MM.1S (cell line): Measurements from ENCODE around the gene EYA2.

Experiments used
- DNase-seq: peaks from one replicate; pipeline ENCODE4 v3.0.0-alpha.2; 2015
- H2AFZ ChIP-seq: fragments of 300-600 bp; sonication (generic); 2 replicates; pipeline ENCODE4 v1.6.0; 2016; ENCODE audit warnings: antibody characterized with exemption, low read length
- H3F3A ChIP-seq: fragments of 300-600 bp; sonication (generic); 2 replicates; pipeline ENCODE4 v1.6.1; 2016; ENCODE audit warnings: mild to moderate bottlenecking, antibody characterized with exemption, low read length, moderate library complexity, mixed read lengths; ENCODE audit not compliant: insufficient read depth
- H3K27ac ChIP-seq: fragments of 300-600 bp; sonication (generic); 2 replicates; pipeline ENCODE4 v1.5.1; 2016; ENCODE audit warnings: mild to moderate bottlenecking, low read length
- H3K27me3 ChIP-seq: fragments of 300-600 bp; sonication (generic); replicated peaks from 2 replicates; pipeline ENCODE4 v1.6.0; 2016; ENCODE audit warnings: low read length; ENCODE audit not compliant: insufficient read depth
- H3K36me3 ChIP-seq: fragments of 300-600 bp; sonication (generic); replicated peaks from 2 replicates; pipeline ENCODE4 v1.6.1; 2016; ENCODE audit warnings: mild to moderate bottlenecking, low read length, mixed read lengths; ENCODE audit not compliant: insufficient read depth
- H3K4me1 ChIP-seq: fragments of 300-600 bp; sonication (generic); 2 replicates; pipeline ENCODE4 v1.6.1; 2016; ENCODE audit warnings: low read length, mixed read lengths
- H3K4me2 ChIP-seq: fragments of 300-600 bp; sonication (generic); 2 replicates; pipeline ENCODE4 v1.6.0; 2016; ENCODE audit warnings: low read depth, low read length
- H3K4me3 ChIP-seq: fragments of 300-600 bp; sonication (generic); 2 replicates; pipeline ENCODE4 v1.5.1; 2016; ENCODE audit warnings: low read length, mixed read lengths
- H3K79me2 ChIP-seq: fragments of 300-600 bp; sonication (generic); 2 replicates; pipeline ENCODE4 v1.6.1; 2016; ENCODE audit warnings: mixed run types, low read length, mixed read lengths
- H3K9ac ChIP-seq: fragments of 300-600 bp; sonication (generic); 2 replicates; pipeline ENCODE4 v1.6.1; 2016; ENCODE audit warnings: low read length, mixed read lengths
- H3K9me2 ChIP-seq: fragments of 300-600 bp; sonication (generic); replicated peaks from 2 replicates; pipeline ENCODE4 v1.6.1; 2016; ENCODE audit warnings: mild to moderate bottlenecking, low read length, mixed read lengths; ENCODE audit not compliant: insufficient read depth
- H3K9me3 ChIP-seq: fragments of 300-600 bp; sonication (generic); replicated peaks from 2 replicates; pipeline ENCODE4 v1.6.1; 2016; ENCODE audit warnings: mild to moderate bottlenecking, low read length, mixed read lengths; ENCODE audit not compliant: insufficient read depth
- H4K20me1 ChIP-seq: fragments of 300-600 bp; sonication (generic); 2 replicates; pipeline ENCODE4 v1.6.1; 2016; ENCODE audit warnings: mild to moderate bottlenecking, low read length, moderate library complexity, mixed read lengths; ENCODE audit not compliant: insufficient read depth
- CTCF ChIP-seq: fragments of 300-600 bp; sonication (generic); IDR thresholded peaks from 2 replicates; pipeline ENCODE4 v1.5.1; 2016; ENCODE audit warnings: antibody characterized with exemption, low read length, mixed read lengths
- EZH2 ChIP-seq: fragments of 300-600 bp; sonication (generic); optimal IDR thresholded peaks from 2 replicates; pipeline ENCODE3; 2017; ENCODE audit warnings: low read depth, mild to moderate bottlenecking, antibody characterized with exemption, low read length, mixed read lengths
- EZH2phosphoT487 ChIP-seq: fragments of 300-600 bp; sonication (generic); IDR thresholded peaks from 2 replicates; pipeline ENCODE4 v1.6.1; 2018; ENCODE audit warnings: antibody characterized with exemption, low read length

Gene EYA2

DNA sequence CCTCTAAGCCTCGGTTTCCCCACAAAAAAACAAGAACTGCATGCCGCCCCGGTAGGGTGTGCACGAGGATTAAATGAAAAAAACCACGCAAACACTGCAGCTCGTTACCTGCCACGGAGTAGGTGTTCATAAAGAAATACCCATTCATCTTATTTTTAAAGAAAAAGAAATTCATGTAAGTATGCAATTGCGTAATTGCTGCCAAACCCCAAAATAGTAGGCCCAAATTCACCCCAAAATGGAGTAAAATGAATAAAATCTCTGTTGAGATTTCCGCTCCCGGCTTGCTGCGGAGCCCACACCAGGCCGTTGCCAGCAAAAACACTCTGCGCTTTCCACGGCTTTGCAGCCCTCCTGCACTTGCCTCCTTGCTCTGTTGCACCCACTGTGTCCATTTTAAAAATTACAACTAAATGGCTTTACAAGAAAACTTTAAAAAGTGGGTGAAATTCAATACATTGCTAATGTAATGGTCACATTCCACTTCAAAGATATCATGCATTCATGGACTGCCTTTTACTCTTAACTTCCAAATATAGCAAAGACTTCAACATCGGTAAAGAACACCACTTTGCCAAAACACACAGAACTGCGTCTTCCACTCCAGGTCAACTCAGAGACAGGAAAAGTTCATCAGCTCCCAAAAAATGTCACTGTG is 336.9 kb downstream of the EYA2 start:
- Histone ChIP-seq H3K36me3 (peaks cover 18% of the 10 kb centered on the region; the same call in 1 of the 2 replicates), H3K9me2 (no peaks in the 10 kb centered on the region), H2AFZ (no peak overlapping the region), H3K79me2 (peaks cover 29% of the 10 kb centered on the region), H3K4me2 (no peak overlapping the region), H3K27ac (no peak overlapping the region), H3K4me3 (no peak overlapping the region), H3K27me3 (no peaks in the 10 kb centered on the region), H4K20me1 (no peaks in the 10 kb centered on the region), H3K9me3 (no peaks in the 10 kb centered on the region), H3F3A (no peaks in the 10 kb centered on the region), H3K9ac (no peak overlapping the region), H3K4me1 (no peaks in the 10 kb centered on the region)
- DNase-seq, result no peak
- TF ChIP-seq CTCF (no peak), EZH2 (no peak), EZH2phosphoT487 (no peak)

DNA sequence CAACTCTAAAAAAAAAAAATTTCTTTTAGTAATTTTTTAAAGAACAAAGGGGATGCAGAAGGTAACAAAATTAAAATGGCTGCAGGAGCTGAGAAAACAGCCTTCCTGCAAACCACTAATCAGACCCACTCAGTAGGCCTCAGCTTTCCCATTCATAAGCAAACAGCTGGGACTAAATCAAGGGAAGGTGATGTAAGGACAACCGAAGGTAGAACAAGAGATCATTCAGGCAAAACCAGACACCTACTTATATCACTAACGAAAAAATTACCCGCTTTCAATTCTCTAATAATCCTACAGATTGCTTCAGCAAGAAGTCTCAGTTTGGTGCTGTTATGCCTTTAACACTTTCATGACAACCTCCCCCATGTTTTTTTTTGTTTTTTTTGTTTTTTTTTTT is 337.9 kb downstream of the EYA2 start:
- no peaks in the 10 kb centered on the region for H3K4me1 ChIP-seq
- DNase-seq, result no peak
- H3K9me2 ChIP-seq, result no peaks in the 10 kb centered on the region
- no peak overlapping the region for H3K4me3 ChIP-seq
- no peaks in the 10 kb centered on the region for H3K27me3 ChIP-seq
- peaks cover 16% of the 10 kb centered on the region; the same call in 1 of the 2 replicates for H3K36me3 ChIP-seq
- TF ChIP-seq EZH2phosphoT487 (no peak), EZH2 (no peak)
- H3K4me2 ChIP-seq, result no peak overlapping the region
- no peaks in the 10 kb centered on the region for H3F3A ChIP-seq
- H4K20me1 ChIP-seq, result no peaks in the 10 kb centered on the region
- peaks cover 27% of the 10 kb centered on the region for H3K79me2 ChIP-seq
- H3K27ac ChIP-seq, result no peak overlapping the region
- no peak overlapping the region for H2AFZ ChIP-seq
- H3K9ac ChIP-seq, result no peak overlapping the region
- no peaks in the 10 kb centered on the region for H3K9me3 ChIP-seq

DNA sequence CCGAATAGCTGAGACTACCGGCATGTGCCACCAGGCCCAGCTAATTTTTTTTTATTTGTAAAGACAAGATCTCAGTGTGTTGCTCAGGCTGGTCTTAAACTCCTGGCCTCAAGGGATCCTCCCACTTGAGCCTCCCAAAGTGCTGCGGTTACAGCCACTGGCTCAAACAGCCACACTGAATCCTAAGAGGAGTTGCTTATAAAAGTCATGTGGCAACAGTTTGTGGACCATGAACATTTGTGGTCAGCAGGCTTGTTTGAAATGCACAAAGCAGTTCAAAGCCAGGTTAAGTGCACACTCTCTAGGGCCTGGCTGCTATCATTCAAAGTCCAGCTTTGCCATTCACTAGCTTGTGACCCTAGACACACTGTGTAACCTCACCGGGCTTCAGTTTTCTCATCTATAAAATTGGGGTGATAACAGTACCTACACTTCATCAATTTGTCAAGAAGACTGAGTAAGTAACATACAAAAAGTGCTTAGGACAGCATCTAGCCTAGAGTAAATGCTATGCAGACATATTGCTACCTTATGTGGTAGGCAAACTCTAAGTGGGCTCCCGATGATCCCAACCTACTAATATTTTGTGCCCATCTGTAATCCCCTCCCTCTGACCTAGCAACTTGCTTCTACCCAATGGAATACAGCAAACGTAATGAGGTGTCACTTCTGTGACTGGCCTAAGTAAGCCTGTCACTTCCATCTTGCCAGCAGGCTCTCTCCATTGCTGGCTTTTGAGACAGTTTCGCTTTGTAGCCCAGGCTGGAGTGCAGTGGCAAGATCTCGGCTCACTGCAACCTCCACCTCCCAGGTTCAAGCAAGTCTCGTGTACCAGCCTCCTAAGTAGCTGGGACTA is 338.9 kb downstream of the EYA2 start:
- Histone ChIP-seq H3K4me3 (no peak overlapping the region), H2AFZ (no peak overlapping the region), H3K79me2 (peaks cover 27% of the 10 kb centered on the region), H3K9ac (no peak overlapping the region), H3K9me2 (no peaks in the 10 kb centered on the region), H3K9me3 (no peaks in the 10 kb centered on the region), H4K20me1 (no peaks in the 10 kb centered on the region), H3K36me3 (peaks cover 11% of the 10 kb centered on the region; the same call in 1 of the 2 replicates), H3K4me1 (no peaks in the 10 kb centered on the region), H3F3A (no peaks in the 10 kb centered on the region), H3K27me3 (no peaks in the 10 kb centered on the region), H3K27ac (no peak overlapping the region), H3K4me2 (no peak overlapping the region)
- no peak for TF ChIP-seq EZH2phosphoT487
- no peak for DNase-seq

DNA sequence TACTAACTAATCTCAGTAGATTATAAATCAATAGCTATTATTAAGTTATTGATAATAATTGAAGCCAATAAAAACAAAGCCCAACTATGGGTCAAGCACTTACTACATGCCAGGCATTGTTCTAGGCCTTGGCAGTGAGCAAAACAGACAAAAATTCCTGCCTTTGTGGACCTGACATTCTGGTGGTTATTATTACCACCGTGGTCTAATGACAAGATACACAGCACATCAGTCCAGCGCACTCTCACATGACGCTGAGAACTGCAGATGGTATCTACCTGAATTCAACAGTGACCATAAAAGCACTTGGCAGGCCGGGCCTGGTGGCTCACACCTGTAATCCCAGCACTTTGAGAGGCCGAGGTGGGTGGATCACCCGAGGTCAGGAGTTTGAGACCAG is 340.5 kb downstream of the EYA2 start:
- H3K27me3 ChIP-seq, result no peaks in the 10 kb centered on the region
- no peaks in the 10 kb centered on the region for H3K9me3 ChIP-seq
- no peaks in the 10 kb centered on the region for H4K20me1 ChIP-seq
- no peak overlapping the region for H3K9ac ChIP-seq
- TF ChIP-seq EZH2 (no peak), CTCF (no peak), EZH2phosphoT487 (no peak)
- no peak overlapping the region for H3K4me2 ChIP-seq
- peaks cover 31% of the 10 kb centered on the region for H3K79me2 ChIP-seq
- H3F3A ChIP-seq, result no peaks in the 10 kb centered on the region
- no peak overlapping the region for H3K27ac ChIP-seq
- no peak overlapping the region for H3K4me3 ChIP-seq
- no peaks in the 10 kb centered on the region for H3K4me1 ChIP-seq
- H3K36me3 ChIP-seq, result peaks cover 15% of the 10 kb centered on the region; the same call in 1 of the 2 replicates
- no peaks in the 10 kb centered on the region for H3K9me2 ChIP-seq
- DNase-seq, result no peak
- H2AFZ ChIP-seq, result no peak overlapping the region
